Neural progenitor cell (in vitro differentiated cells): ENCODE measurements around the gene ZNF462. TPM values are rescaled to one million over a fixed set of nuclear protein-coding genes. Genes with fewer than 3 reads are reported as not detected.

Source experiments
- DNase-seq: peaks from one replicate; pipeline ENCODE4 v3.0.0-alpha.2; 2016; ENCODE audit warnings: low spot score
- H2AFZ ChIP-seq: fragments of 200-600 bp; sonication (generic); replicated peaks from 2 replicates; pipeline ENCODE4 v1.6.1; 2016; ENCODE audit warnings: antibody characterized with exemption
- H3F3A ChIP-seq: fragments of 200-600 bp; sonication (generic); 2 replicates; pipeline ENCODE4 v1.6.1; 2016; ENCODE audit warnings: antibody characterized with exemption, low read depth
- H3K27ac ChIP-seq: fragments of 200-600 bp; sonication (generic); 2 replicates; pipeline ENCODE4 v1.5.1; 2016; ENCODE audit warnings: mild to moderate bottlenecking
- H3K27me3 ChIP-seq: fragments of 200-600 bp; sonication (generic); 2 replicates; pipeline ENCODE4 v1.6.1; 2016; ENCODE audit warnings: mild to moderate bottlenecking, moderate library complexity
- H3K36me3 ChIP-seq: fragments of 200-600 bp; sonication (generic); 2 replicates; pipeline ENCODE4 v1.5.1; 2016
- H3K4me1 ChIP-seq: fragments of 200-600 bp; sonication (generic); 2 replicates; pipeline ENCODE4 v1.6.1; 2016; ENCODE audit warnings: mixed run types
- H3K4me2 ChIP-seq: fragments of 200-600 bp; sonication (generic); 2 replicates; pipeline ENCODE4 v1.6.1; 2016
- H3K4me3 ChIP-seq: fragments of 200-600 bp; sonication (generic); 2 replicates; pipeline ENCODE4 v1.5.1; 2016
- H3K79me2 ChIP-seq: fragments of 200-600 bp; sonication (generic); 2 replicates; pipeline ENCODE4 v1.6.1; 2016; ENCODE audit warnings: low read depth
- H3K9ac ChIP-seq: fragments of 200-600 bp; sonication (generic); 2 replicates; pipeline ENCODE4 v1.6.1; 2016
- H3K9me3 ChIP-seq: fragments of 200-600 bp; sonication (generic); 2 replicates; pipeline ENCODE4 v1.5.1; 2016; ENCODE audit warnings: low read depth
- H4K20me1 ChIP-seq: fragments of 200-600 bp; sonication (generic); 2 replicates; pipeline ENCODE4 v1.6.1; 2016; ENCODE audit warnings: low read depth
- H3K27ac Mint-ChIP-seq: 3 replicates; pipeline ENCODE4 v1.8.0; 2021; ENCODE audit warnings: mixed read lengths
- H3K27me3 Mint-ChIP-seq: 2 replicates; pipeline ENCODE4 v1.8.0; 2022; ENCODE audit warnings: low read depth, mild to moderate bottlenecking, inconsistent platforms, moderate library complexity, mixed read lengths; ENCODE audit not compliant: insufficient read depth
- H3K36me3 Mint-ChIP-seq: 3 replicates; pipeline ENCODE4 v1.8.0; 2021; ENCODE audit warnings: mixed read lengths
- H3K4me1 Mint-ChIP-seq: 3 replicates; pipeline ENCODE4 v1.8.0; 2021; ENCODE audit warnings: mixed read lengths
- H3K4me3 Mint-ChIP-seq: 3 replicates; pipeline ENCODE4 v1.8.0; 2021; ENCODE audit warnings: mild to moderate bottlenecking, moderate library complexity, mixed read lengths
- H3K9me3 Mint-ChIP-seq: 3 replicates; pipeline ENCODE4 v1.8.0; 2020; ENCODE audit warnings: mixed read lengths
- CTCF ChIP-seq: fragments of 200-600 bp; sonication (generic); IDR thresholded peaks from 2 replicates; pipeline ENCODE4 v1.5.1; 2017; ENCODE audit warnings: antibody characterized with exemption, mild to moderate bottlenecking
- EZH2 ChIP-seq: fragments of 200-600 bp; sonication (generic); IDR thresholded peaks from 2 replicates; pipeline ENCODE4 v1.6.1; 2017; ENCODE audit warnings: antibody characterized with exemption, mild to moderate bottlenecking, moderate library complexity
- EZH2phosphoT487 ChIP-seq: fragments of 200-600 bp; sonication (generic); IDR thresholded peaks from 2 replicates; pipeline ENCODE4 v1.6.1; 2017; ENCODE audit warnings: antibody characterized with exemption
- total RNA-seq: library from RNA; depleted of rRNA; stranded (reverse); fragments of >200 nt; gene quantifications from 2 replicates; pipeline ENCODE4 v1.2.3, GENCODE V29; 2015; ENCODE audit warnings: low replicate concordance

ZNF462 gene
- total RNA-seq, 1 donor from 2014 or later = 81.8 TPM

GRCh38 chr9:106993603-106994002 lies 130.6 kb downstream of the ZNF462 start:
- no peaks in the 10 kb centered on the region for H4K20me1 ChIP-seq
- H3K4me3 ChIP-seq = no peak overlapping the region
- H3K79me2 ChIP-seq = peaks cover 58% of the 10 kb centered on the region
- H3K4me1 Mint-ChIP-seq = no peaks in the 10 kb centered on the region
- no peak overlapping the region for H3K4me2 ChIP-seq
- H3F3A ChIP-seq = no peaks in the 10 kb centered on the region
- H3K27ac ChIP-seq = peak overlapping the region; percentile 17
- no peaks in the 10 kb centered on the region for H3K4me1 ChIP-seq
- peaks cover 7% of the 10 kb centered on the region for H3K9me3 Mint-ChIP-seq
- no peak overlapping the region for H3K27ac Mint-ChIP-seq
- peaks cover 72% of the 10 kb centered on the region for H3K36me3 Mint-ChIP-seq
- H3K27me3 Mint-ChIP-seq = no peaks in the 10 kb centered on the region
- H3K9me3 ChIP-seq = no peaks in the 10 kb centered on the region
- no peaks in the 10 kb centered on the region for H3K27me3 ChIP-seq
- no peak for DNase-seq
- no peak for TF ChIP-seq EZH2phosphoT487
- TF ChIP-seq EZH2 = no peak
- TF ChIP-seq CTCF = no peak
- no peak overlapping the region for H3K4me3 Mint-ChIP-seq
- H2AFZ ChIP-seq = no peak overlapping the region
- H3K9ac ChIP-seq = no peak overlapping the region
- peaks cover 46% of the 10 kb centered on the region for H3K36me3 ChIP-seq

- Histone ChIP-seq H3K27me3 (no peaks in the 10 kb centered on the region), H3K36me3 (peaks cover 46% of the 10 kb centered on the region), H3K4me1 (peaks cover 5% of the 10 kb centered on the region), H3K4me2 (no peak overlapping the region), H3K79me2 (peaks cover 52% of the 10 kb centered on the region), H3K9ac (no peak overlapping the region), H3K27ac (peak overlapping the region; percentile 17), H3K9me3 (no peaks in the 10 kb centered on the region), H2AFZ (no peak overlapping the region), H4K20me1 (no peaks in the 10 kb centered on the region), H3K4me3 (no peak overlapping the region), H3F3A (no peaks in the 10 kb centered on the region)
- Mint-ChIP-seq H3K4me1 (peaks cover 3% of the 10 kb centered on the region), H3K4me3 (no peak overlapping the region), H3K36me3 (peaks cover 71% of the 10 kb centered on the region), H3K27ac (no peak overlapping the region), H3K9me3 (no peaks in the 10 kb centered on the region), H3K27me3 (no peaks in the 10 kb centered on the region)
- no peak for DNase-seq
- no peak for TF ChIP-seq EZH2phosphoT487
- no peak for TF ChIP-seq EZH2
- no peak for TF ChIP-seq CTCF
Observed at GRCh38 chr9:106994463-106994862, 131.5 kb downstream of the ZNF462 start.

GRCh38 chr9:107000218-107000617 lies 137.3 kb downstream of the ZNF462 start:
- H3K27ac Mint-ChIP-seq = peak overlapping the region; percentile 67
- peaks cover 15% of the 10 kb centered on the region for H3K36me3 ChIP-seq

More at GRCh38 chr9:107000218-107000617, 137.3 kb downstream of the ZNF462 start:
- H3K9me3 Mint-ChIP-seq = peaks cover 9% of the 10 kb centered on the region
- no peak for TF ChIP-seq EZH2
- no peak for TF ChIP-seq EZH2phosphoT487
- no peak for TF ChIP-seq CTCF
- H3K27ac ChIP-seq = no peak overlapping the region
- H3K4me1 Mint-ChIP-seq = peaks cover 48% of the 10 kb centered on the region
- H2AFZ ChIP-seq = no peak overlapping the region
- no peaks in the 10 kb centered on the region for H3K27me3 ChIP-seq
- H3K27me3 Mint-ChIP-seq = no peaks in the 10 kb centered on the region
- peaks cover 8% of the 10 kb centered on the region for H3F3A ChIP-seq
- peaks cover 42% of the 10 kb centered on the region for H3K4me1 ChIP-seq
- peaks cover 35% of the 10 kb centered on the region for H3K79me2 ChIP-seq
- H3K9ac ChIP-seq = no peak overlapping the region
- no peak for DNase-seq
- H3K4me2 ChIP-seq = no peak overlapping the region
- H3K4me3 Mint-ChIP-seq = no peak overlapping the region
- H3K9me3 ChIP-seq = no peaks in the 10 kb centered on the region
- peaks cover 73% of the 10 kb centered on the region for H3K36me3 Mint-ChIP-seq
- H4K20me1 ChIP-seq = peaks cover 7% of the 10 kb centered on the region
- H3K4me3 ChIP-seq = no peak overlapping the region
